GM23248 (cell line): ENCODE measurements around the gene TDRD7.

Source experiments
- EZH2 ChIP-seq: fragments of 200-600 bp; sonication (generic); IDR thresholded peaks from 2 replicates; pipeline ENCODE4 v1.6.1; 2018; ENCODE audit warnings: antibody characterized with exemption, mild to moderate bottlenecking; ENCODE audit not compliant: insufficient read depth, poor library complexity, severe bottlenecking
- EZH2phosphoT487 ChIP-seq: fragments of 200-600 bp; sonication (generic); IDR thresholded peaks from 2 replicates; pipeline ENCODE4 v1.6.1; 2018; ENCODE audit warnings: antibody characterized with exemption, moderate library complexity, mild to moderate bottlenecking, low read depth; ENCODE audit not compliant: insufficient read depth

- TF ChIP-seq EZH2phosphoT487, result no peak
- TF ChIP-seq EZH2, result no peak
Observed at GRCh38 chr9:97480174-97480573, 68.3 kb downstream of the TDRD7 start.
